Mesenchymal stem cell (in vitro differentiated cells and primary cell): ENCODE measurements around the gene CTRL.

ENCODE experiments used
- DNase-seq: peaks from one replicate; pipeline ENCODE4 v3.0.0-alpha.2; 2013
- H2AFZ ChIP-seq: one replicate; pipeline ENCODE4 v1.6.1; 2013; ENCODE audit warnings: low read depth, mild to moderate bottlenecking, control low read depth, inconsistent platforms, low read length, moderate library complexity
- H2AK5ac ChIP-seq: 2 replicates; pipeline ENCODE4 v1.6.1; 2013; ENCODE audit warnings: low read length, moderate library complexity, mild to moderate bottlenecking, inconsistent platforms; ENCODE audit not compliant: severe bottlenecking
- H2BK120ac ChIP-seq: one replicate; pipeline ENCODE4 v1.6.1; 2013; ENCODE audit warnings: low read depth, mild to moderate bottlenecking, inconsistent platforms, low read length, moderate library complexity
- H2BK12ac ChIP-seq, 2 experiments: one replicate each; pipeline ENCODE4 v1.6.1; 2013; ENCODE audit warnings: inconsistent platforms in 2 of 2, low read length in 2 of 2, mild to moderate bottlenecking in 2 of 2, moderate library complexity in 2 of 2, control low read depth in 1 of 2
- H2BK15ac ChIP-seq: one replicate; pipeline ENCODE4 v1.6.1; 2013; ENCODE audit warnings: mild to moderate bottlenecking, low read depth, inconsistent platforms; ENCODE audit not compliant: poor library complexity, severe bottlenecking
- H2BK5ac ChIP-seq: 2 replicates; pipeline ENCODE4 v1.6.1; 2013; ENCODE audit warnings: low read depth, mild to moderate bottlenecking, low read length, control low read depth, inconsistent platforms; ENCODE audit not compliant: poor library complexity, severe bottlenecking
- H3K14ac ChIP-seq, 2 experiments: one replicate each; pipeline ENCODE4 v1.6.1; 2013; ENCODE audit warnings: inconsistent platforms in 2 of 2, low read length in 2 of 2, control low read depth in 1 of 2, mild to moderate bottlenecking in 1 of 2, moderate library complexity in 1 of 2
- H3K18ac ChIP-seq, 2 experiments: one replicate each; pipeline ENCODE4 v1.6.1; 2013; ENCODE audit warnings: inconsistent platforms in 2 of 2, low read length in 2 of 2, control low read depth in 1 of 2, low read depth in 1 of 2, mild to moderate bottlenecking in 1 of 2
- H3K23ac ChIP-seq, 2 experiments: one replicate each; pipeline ENCODE4 v1.6.1; 2013; ENCODE audit warnings: inconsistent platforms in 2 of 2, low read length in 2 of 2, mild to moderate bottlenecking in 2 of 2, moderate library complexity in 2 of 2, control low read depth in 1 of 2
- H3K27ac ChIP-seq: 2 replicates; pipeline ENCODE4 v1.5.1; 2013; ENCODE audit warnings: mild to moderate bottlenecking, moderate library complexity, low read length, control low read depth, inconsistent platforms; ENCODE audit not compliant: poor library complexity, severe bottlenecking
- H3K27me3 ChIP-seq, 2 experiments: 2 replicates each; pipeline versions ENCODE4 v1.6.1 to v1.7.0; 2013; ENCODE audit warnings: low read length in 2 of 2, mild to moderate bottlenecking in 2 of 2, moderate library complexity in 2 of 2, control low read depth in 1 of 2, inconsistent platforms in 1 of 2; ENCODE audit not compliant: control insufficient read depth in 1 of 2, insufficient read depth in 1 of 2
- H3K36me3 ChIP-seq, 2 experiments: 2 replicates each; pipeline versions ENCODE4 v1.6.1 to v1.7.0; 2013; ENCODE audit warnings: low read length in 2 of 2, control low read depth in 1 of 2, inconsistent platforms in 1 of 2, low read depth in 1 of 2, mild to moderate bottlenecking in 1 of 2; ENCODE audit not compliant: insufficient read depth in 2 of 2, control insufficient read depth in 1 of 2
- H3K4ac ChIP-seq, 2 experiments: one replicate each; pipeline ENCODE4 v1.6.1; 2013; ENCODE audit warnings: inconsistent platforms in 2 of 2, low read length in 2 of 2, mild to moderate bottlenecking in 2 of 2, moderate library complexity in 2 of 2, control low read depth in 1 of 2, low read depth in 1 of 2
- H3K4me1 ChIP-seq: 2 replicates; pipeline ENCODE4 v1.6.1; 2013; ENCODE audit warnings: low read depth, low read length, control low read depth; ENCODE audit not compliant: control insufficient read depth, insufficient read depth
- H3K4me2 ChIP-seq: 2 replicates; pipeline ENCODE4 v1.6.1; 2013; ENCODE audit warnings: low read length, mild to moderate bottlenecking, inconsistent platforms; ENCODE audit not compliant: poor library complexity, severe bottlenecking
- H3K4me3 ChIP-seq, 2 experiments: 2 replicates each; pipeline versions ENCODE4 v1.5.1 to v1.7.0; 2013; ENCODE audit warnings: low read length in 2 of 2, mild to moderate bottlenecking in 2 of 2, control low read depth in 1 of 2, low read depth in 1 of 2; ENCODE audit not compliant: insufficient read depth in 1 of 2
- H3K79me1 ChIP-seq: replicated peaks from 2 replicates; pipeline ENCODE4 v1.6.1; 2013; ENCODE audit warnings: mild to moderate bottlenecking, control low read depth, low read length, inconsistent platforms; ENCODE audit not compliant: poor library complexity, severe bottlenecking
- H3K9ac ChIP-seq: 2 replicates; pipeline ENCODE4 v1.7.0; 2013; ENCODE audit warnings: mild to moderate bottlenecking, low read length, moderate library complexity
- H3K9me3 ChIP-seq: 2 replicates; pipeline ENCODE4 v1.7.0; 2013; ENCODE audit warnings: mild to moderate bottlenecking, low read length; ENCODE audit not compliant: control insufficient read depth
- H4K8ac ChIP-seq: one replicate; pipeline ENCODE4 v1.6.1; 2013; ENCODE audit warnings: inconsistent platforms, mild to moderate bottlenecking, low read length, moderate library complexity
- H4K91ac ChIP-seq: one replicate; pipeline ENCODE4 v1.6.1; 2013; ENCODE audit warnings: mild to moderate bottlenecking, low read length, inconsistent platforms
- WGBS: methylation state at CpG from one replicate; pipeline ENCODE4 v1.1.7; 2013; ENCODE audit warnings: mixed read lengths; 5-methylcytosine and 5-hydroxymethylcytosine counted together

Gene CTRL

GRCh38 chr16:67967183-67967957 is 35.7 kb upstream of the CTRL start:
- peak overlapping the region; percentile 95 for H4K91ac ChIP-seq
- 14% methylated on average over 15 of the region's 18 CpGs for WGBS

GRCh38 chr16:67966549-67967182 is 35.0 kb upstream of the CTRL start:
- H3K36me3 ChIP-seq: peaks cover 32 to 39% of the 10 kb centered on the region in 2 experiments
- peak overlapping the region; percentile 58 to 75 for H3K4ac ChIP-seq
- no peak overlapping the region for H2BK120ac ChIP-seq
- peak overlapping the region; percentile 46 for H4K8ac ChIP-seq
- peak overlapping the region; percentile 62 for H3K27ac ChIP-seq
- H3K4me1 ChIP-seq: peaks cover 40% of the 10 kb centered on the region
- H2AFZ ChIP-seq: no peak overlapping the region
- H3K9ac ChIP-seq: peak overlapping the region; percentile 92
- H4K91ac ChIP-seq: peak overlapping the region; percentile 85
- 79% methylated on average over 3 of the region's 3 CpGs for WGBS
- H3K27me3 ChIP-seq: no peaks in the 10 kb centered on the region
- peak overlapping the region; percentile 81 for H2BK5ac ChIP-seq
- H3K4me3 ChIP-seq: peak overlapping the region; percentile 85 to 90
- no peaks in the 10 kb centered on the region for H3K9me3 ChIP-seq
- peak overlapping the region; percentile 63 to 75 for H2BK12ac ChIP-seq
- H2AK5ac ChIP-seq: peak overlapping the region; percentile 80
- H3K79me1 ChIP-seq: peaks cover 25% of the 10 kb centered on the region
- peak overlapping the region; percentile 16 for H3K4me2 ChIP-seq
- DNase-seq: peak; percentile 35
- peak overlapping the region; percentile 33 to 98 for H3K18ac ChIP-seq
- peak overlapping the region in 1 of 2 experiments; percentile 95 for H3K23ac ChIP-seq
- H3K14ac ChIP-seq: peak overlapping the region in 1 of 2 experiments; percentile 99
- H2BK15ac ChIP-seq: peak overlapping the region; percentile 52

More at GRCh38 chr16:67967183-67967957, 35.7 kb upstream of the CTRL start:
- Histone ChIP-seq H3K14ac (peak overlapping the region in 1 of 2 experiments; percentile 99), H2BK5ac (peak overlapping the region; percentile 96), H3K36me3 (peaks cover 25 to 32% of the 10 kb centered on the region in 2 experiments), H3K9me3 (no peaks in the 10 kb centered on the region), H2BK12ac (peak overlapping the region; percentile 14 to 21), H3K4me3 (peak overlapping the region; percentile 85 to 90), H3K79me1 (peaks cover 19% of the 10 kb centered on the region), H3K4ac (peak overlapping the region; percentile 73 to 95), H3K4me2 (peak overlapping the region; percentile 16), H3K4me1 (peaks cover 38% of the 10 kb centered on the region), H2AFZ (no peak overlapping the region), H2BK120ac (peak overlapping the region; percentile 87), H3K18ac (peak overlapping the region; percentile 97 to 98), H3K27ac (peak overlapping the region; percentile 79), H3K27me3 (no peaks in the 10 kb centered on the region), H2AK5ac (peak overlapping the region; percentile 60), H3K23ac (peak overlapping the region; percentile 72 to 75), H2BK15ac (no peak overlapping the region), H4K8ac (peak overlapping the region; percentile 59), H3K9ac (peak overlapping the region; percentile 92)
- peak; percentile 42 for DNase-seq

- Histone ChIP-seq H2AFZ (no peak overlapping the region), H2BK12ac (peak overlapping the region; percentile 63 to 75), H2AK5ac (peak overlapping the region; percentile 80), H3K36me3 (peaks cover 39 to 45% of the 10 kb centered on the region in 2 experiments), H4K91ac (peak overlapping the region; percentile 85), H3K4me3 (peak overlapping the region in 1 of 2 experiments; percentile 85), H3K23ac (peak overlapping the region in 1 of 2 experiments; percentile 95), H3K9me3 (no peaks in the 10 kb centered on the region), H3K4me2 (peak overlapping the region; percentile 25), H3K9ac (peak overlapping the region; percentile 92), H3K79me1 (peaks cover 31% of the 10 kb centered on the region), H2BK120ac (peak overlapping the region; percentile 11), H3K4me1 (peaks cover 45% of the 10 kb centered on the region), H3K27ac (peak overlapping the region; percentile 62), H3K27me3 (no peaks in the 10 kb centered on the region), H3K14ac (peak overlapping the region in 1 of 2 experiments; percentile 97), H2BK5ac (peak overlapping the region; percentile 81), H3K18ac (peak overlapping the region; percentile 33 to 98), H3K4ac (peak overlapping the region; percentile 58 to 75), H4K8ac (peak overlapping the region; percentile 56), H2BK15ac (peak overlapping the region; percentile 52)
- WGBS: 87% methylated on average over 10 of the region's 11 CpGs
- DNase-seq: peak; percentile 9
Observed at GRCh38 chr16:67965668-67966548, 34.2 kb upstream of the CTRL start.
